Measurements from ENCODE around the gene STAM. TPM values are rescaled to one million over a fixed set of nuclear protein-coding genes. Genes with fewer than 3 reads are reported as not detected.

STAM gene
- total RNA-seq, 1 donor from 2014 or later = 26.5 TPM

DNA sequence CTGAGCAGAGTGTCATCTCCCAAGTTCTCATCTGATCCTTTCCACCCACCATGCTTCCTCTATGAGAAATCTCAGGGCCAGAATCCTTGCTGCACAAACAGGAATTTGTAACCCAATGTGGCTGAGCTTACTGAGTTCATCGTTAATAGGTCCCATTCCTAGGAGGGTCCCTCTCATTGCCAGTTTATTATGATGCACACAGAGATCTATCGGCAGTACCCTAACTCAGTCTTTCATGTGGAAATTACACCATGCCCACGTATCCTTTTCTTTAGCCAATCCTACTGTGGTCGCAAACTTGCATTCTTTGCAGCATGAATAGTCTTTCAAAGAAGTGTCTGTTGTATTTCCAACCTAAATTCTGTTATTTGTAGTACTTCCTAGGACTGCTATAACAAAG is 120.2 kb downstream of the STAM start:
- DNase-seq (ENCODE audit: low spot score) = no peak

DNA sequence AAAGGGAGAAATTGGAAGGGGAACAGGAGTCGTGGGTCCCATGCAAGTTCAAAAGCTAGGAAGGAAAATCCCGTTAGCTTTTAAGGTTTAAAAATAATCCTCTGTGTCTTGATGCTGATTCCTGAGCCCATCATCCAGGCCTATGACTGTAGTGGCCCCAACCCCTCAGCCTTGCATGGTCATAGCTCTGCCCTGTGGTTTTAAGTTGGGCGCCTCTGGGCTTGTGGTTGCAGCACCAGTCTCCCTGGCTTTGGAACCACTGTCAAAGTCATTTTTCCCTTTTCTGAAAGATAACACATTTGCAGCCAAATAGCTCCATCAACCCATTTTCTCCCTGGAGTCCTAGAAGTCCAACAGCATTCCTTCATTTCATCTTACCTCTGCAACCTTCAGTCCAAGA is 121.7 kb downstream of the STAM start:
- no peak for DNase-seq (ENCODE audit: low spot score)

Other genes starting within 250 kb of the STAM start
- gene ST8SIA6, start 189.6 kb upstream of the STAM start, total RNA-seq = 0.35 TPM
- gene HACD1, start 26.8 kb upstream of the STAM start, total RNA-seq = 18.0 TPM
- gene TMEM236, start 108.0 kb downstream of the STAM start, total RNA-seq = 3.0 TPM
- 267 TPM for gene MRC1, start 165.2 kb downstream of the STAM start, total RNA-seq